ENCODE measurements around the gene GPR180. TPM values are rescaled to one million over a fixed set of nuclear protein-coding genes. Genes with fewer than 3 reads are reported as not detected.

Gene GPR180
- 1 to 10 TPM; 6.6 to 6.9 TPM for total RNA-seq
- polyA plus RNA-seq, result 1.9 TPM

DNA sequence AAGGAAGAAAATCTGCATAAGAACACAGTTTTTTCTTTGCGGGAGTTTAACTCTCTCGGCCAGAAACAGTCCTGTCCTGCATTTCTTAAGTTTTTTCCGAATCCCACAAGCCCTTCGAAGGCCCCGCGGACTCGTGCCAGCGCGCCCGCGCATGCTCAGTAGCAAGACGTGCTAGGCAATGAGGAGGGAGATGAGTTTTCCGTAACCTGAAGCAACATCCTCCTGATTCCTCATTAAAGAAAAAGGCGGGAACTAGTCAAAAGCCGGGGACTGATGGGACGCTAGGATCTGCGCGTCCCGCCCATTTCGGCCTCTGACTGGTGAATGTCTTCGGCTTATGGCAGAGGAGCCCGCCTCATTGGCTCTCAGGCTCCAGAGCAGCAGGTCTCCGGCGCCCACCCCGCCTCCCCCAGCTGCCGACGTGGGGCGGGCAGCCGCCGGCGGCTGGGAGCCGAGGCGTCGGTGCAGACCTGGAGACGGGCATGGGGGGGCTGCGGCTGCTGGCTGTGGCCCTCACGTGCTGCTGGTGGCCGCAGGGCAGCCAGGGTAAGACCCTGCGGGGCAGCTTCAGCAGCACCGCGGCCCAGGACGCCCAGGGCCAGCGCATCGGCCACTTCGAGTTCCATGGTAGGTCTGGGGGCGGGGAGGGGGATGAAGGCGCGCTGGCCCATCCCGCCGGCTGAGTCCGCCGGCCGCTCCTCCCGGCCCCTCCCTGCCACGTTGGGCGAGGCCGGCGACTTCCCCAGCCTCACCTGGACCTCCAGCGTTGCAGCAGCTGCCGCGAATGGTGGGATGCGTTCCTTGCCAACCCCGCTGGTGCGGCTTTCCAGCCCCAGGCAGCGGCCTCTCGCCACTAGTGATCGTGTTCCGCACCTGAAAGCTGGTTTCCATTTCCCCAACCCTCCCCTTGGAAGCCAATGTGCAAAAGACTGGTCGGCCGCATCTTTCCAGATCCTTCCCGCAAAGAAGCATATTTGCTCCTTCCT is at the start of gene GPR180:
Gene GPR180, plus strand, starts transcription at position 412 of the 986 bp plus-strand sequence. Its CDS starts 71 bp downstream, at position 483.
- POLR2A ChIA-PET, result interaction anchor here (0.6 to 2.1 kb wide), 2 partner anchors 52 to 147 kb away, joined by 3 to 8 read pairs; no protein-coding TSS in a partner anchor
- no peaks in the 10 kb centered on the region for H3K9me3 ChIP-seq (ENCODE audit: low read length)
- H3K27me3 ChIP-seq (ENCODE audit: insufficient read depth, low read length, poor library complexity, severe bottlenecking), result no peaks in the 10 kb centered on the region
- no peaks in the 10 kb centered on the region for H3K36me3 ChIP-seq (ENCODE audit: insufficient read depth, low read length)
- Mint-ChIP-seq H3K36me3 (peaks cover 0 to 6% (median 3%) of the 10 kb centered on the region in 3 donors), H3K27ac (peak within 1 kb of the TSS; percentile 56 to 97 (median 87)), H3K4me1 (peaks cover 22 to 34% (median 31%) of the 10 kb centered on the region in 3 donors), H3K9me3 (no peaks in the 10 kb centered on the region), H3K4me3 (peak within 1 kb of the TSS; percentile 86 to 93 (median 88)), H3K27me3 (no peaks in the 10 kb centered on the region)
- CTCF ChIA-PET, result interaction anchor here (1.0 to 1.9 kb wide), 2 partner anchors 15 to 19 kb away, joined by 3 to 8 read pairs; no protein-coding TSS in a partner anchor
- peak within 1 kb of the TSS; percentile 68 for H3K27ac ChIP-seq (ENCODE audit: low read depth, low read length)
- peak; percentile 75 to 92 (median 86) for DNase-seq
- H3K4me3 ChIP-seq (ENCODE audit: low read length), result peak within 1 kb of the TSS; percentile 60
- H3K4me1 ChIP-seq (ENCODE audit: insufficient read depth, low read length), result peaks cover 7% of the 10 kb centered on the region

DNA sequence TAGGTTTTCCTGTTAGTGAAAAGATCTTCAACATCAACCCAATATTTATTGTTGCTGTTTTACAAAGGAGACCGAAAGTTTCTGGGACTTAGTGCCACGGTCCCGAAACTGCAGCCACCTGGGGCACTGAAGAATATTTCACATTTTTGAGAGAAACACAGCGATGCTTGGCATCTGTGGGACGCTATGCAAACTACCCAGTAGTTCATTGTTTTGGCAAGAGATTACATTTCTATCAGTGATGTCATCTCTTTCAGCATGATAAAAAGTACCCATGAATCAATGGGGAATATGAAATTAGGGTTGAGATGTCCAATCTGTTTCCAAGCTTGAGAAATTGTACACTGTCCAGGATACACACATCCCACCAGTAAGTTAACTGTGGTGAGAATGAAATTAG is 49.6 kb upstream of the GPR180 start:
- peak overlapping the region in 1 of 8 donors; percentile 97 for H3K27ac Mint-ChIP-seq
- Histone ChIP-seq H3K27ac (ENCODE audit: low read depth, low read length) (no peak overlapping the region), H3K4me1 (ENCODE audit: insufficient read depth, low read length) (peaks cover 10% of the 10 kb centered on the region), H3K4me3 (ENCODE audit: low read length) (no peak overlapping the region), H3K36me3 (ENCODE audit: insufficient read depth, low read length) (no peaks in the 10 kb centered on the region), H3K9me3 (ENCODE audit: low read length) (no peaks in the 10 kb centered on the region), H3K27me3 (ENCODE audit: insufficient read depth, low read length, poor library complexity, severe bottlenecking) (no peaks in the 10 kb centered on the region)
- H3K9me3 Mint-ChIP-seq, result peaks cover 0 to 5% (median 3%) of the 10 kb centered on the region in 5 donors
- H3K27me3 Mint-ChIP-seq, result peaks cover 5 to 6% of the 10 kb centered on the region in 2 donors
- H3K36me3 Mint-ChIP-seq, result peaks cover 0 to 12% (median 1%) of the 10 kb centered on the region in 3 donors
- peak overlapping the region in 1 of 7 donors; percentile 27 for H3K4me3 Mint-ChIP-seq
- H3K4me1 Mint-ChIP-seq, result peaks cover 15 to 25% (median 23%) of the 10 kb centered on the region in 3 donors
- CTCF ChIA-PET, result interaction anchor here (1.8 kb wide), 1 partner anchor 11 kb away, joined by 5 read pairs; no protein-coding TSS in a partner anchor
- POLR2A ChIA-PET, result no interaction called here
- no peak for DNase-seq

DNA sequence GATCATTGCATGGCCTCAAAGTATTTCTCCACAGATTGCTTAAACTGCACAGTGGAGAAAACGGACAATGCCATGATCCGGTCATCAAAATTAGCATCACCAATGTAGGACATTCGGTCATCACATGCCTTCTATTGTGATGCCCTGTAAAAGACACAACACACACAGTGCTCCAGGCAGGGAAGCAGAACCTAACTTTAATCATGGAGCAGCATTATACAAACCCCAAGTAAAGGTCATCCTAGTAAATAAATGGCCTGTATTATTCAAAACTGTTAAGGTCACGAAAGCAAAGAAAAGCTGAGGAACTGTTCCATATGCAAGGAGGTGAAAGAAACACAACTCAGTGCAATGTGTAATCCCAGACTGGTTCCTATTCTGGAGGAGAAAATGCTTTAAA is 47.9 kb upstream of the GPR180 start:
- Mint-ChIP-seq H3K27ac (no peak overlapping the region), H3K4me1 (peaks cover 9 to 18% (median 17%) of the 10 kb centered on the region in 3 donors), H3K9me3 (peaks cover 0 to 5% (median 3%) of the 10 kb centered on the region in 5 donors), H3K36me3 (peaks cover 0 to 10% (median 1%) of the 10 kb centered on the region in 3 donors), H3K4me3 (no peak overlapping the region), H3K27me3 (peaks cover 5 to 6% of the 10 kb centered on the region in 2 donors)
- H3K4me1 ChIP-seq (ENCODE audit: insufficient read depth, low read length), result peaks cover 10% of the 10 kb centered on the region
- no peak for DNase-seq
- ChIA-PET CTCF (no interaction called here), POLR2A (no interaction called here)
- H3K27ac ChIP-seq (ENCODE audit: low read depth, low read length), result no peak overlapping the region
- no peak overlapping the region for H3K4me3 ChIP-seq (ENCODE audit: low read length)
- H3K9me3 ChIP-seq (ENCODE audit: low read length), result no peaks in the 10 kb centered on the region
- no peaks in the 10 kb centered on the region for H3K36me3 ChIP-seq (ENCODE audit: insufficient read depth, low read length)
- no peaks in the 10 kb centered on the region for H3K27me3 ChIP-seq (ENCODE audit: insufficient read depth, low read length, poor library complexity, severe bottlenecking)

DNA sequence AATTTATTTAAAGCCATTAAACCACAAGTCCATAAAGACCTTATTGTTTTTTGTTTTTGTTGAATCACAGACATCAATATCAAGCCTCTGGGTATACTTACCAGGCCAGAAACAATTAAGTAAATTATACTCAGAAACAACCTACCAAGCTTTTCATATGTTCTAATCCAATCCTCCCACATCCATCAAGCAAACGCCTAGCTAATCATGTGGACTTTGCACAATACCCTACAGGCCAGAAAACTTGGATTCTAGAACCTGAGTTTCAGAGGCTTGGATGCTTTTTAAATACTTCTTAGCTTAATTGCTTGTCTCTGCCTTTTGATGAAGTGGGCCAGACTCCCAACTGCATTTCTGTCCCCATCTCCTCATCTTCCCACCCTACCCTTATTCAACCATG is 45.6 kb upstream of the GPR180 start:
- no peak for DNase-seq
- Histone ChIP-seq H3K9me3 (ENCODE audit: low read length) (no peaks in the 10 kb centered on the region), H3K27me3 (ENCODE audit: insufficient read depth, low read length, poor library complexity, severe bottlenecking) (no peaks in the 10 kb centered on the region), H3K36me3 (ENCODE audit: insufficient read depth, low read length) (no peaks in the 10 kb centered on the region), H3K4me1 (ENCODE audit: insufficient read depth, low read length) (peaks cover 23% of the 10 kb centered on the region), H3K4me3 (ENCODE audit: low read length) (no peak overlapping the region), H3K27ac (ENCODE audit: low read depth, low read length) (no peak overlapping the region)
- CTCF ChIA-PET, result no interaction called here
- Mint-ChIP-seq H3K27me3 (no peaks in the 10 kb centered on the region), H3K4me1 (peaks cover 11 to 14% (median 13%) of the 10 kb centered on the region in 3 donors), H3K4me3 (no peak overlapping the region), H3K9me3 (no peaks in the 10 kb centered on the region), H3K27ac (no peak overlapping the region), H3K36me3 (no peaks in the 10 kb centered on the region)
- POLR2A ChIA-PET, result interaction anchor here (0.6 kb wide), 1 partner anchor 50 kb away, joined by 3 read pairs; no protein-coding TSS in a partner anchor

DNA sequence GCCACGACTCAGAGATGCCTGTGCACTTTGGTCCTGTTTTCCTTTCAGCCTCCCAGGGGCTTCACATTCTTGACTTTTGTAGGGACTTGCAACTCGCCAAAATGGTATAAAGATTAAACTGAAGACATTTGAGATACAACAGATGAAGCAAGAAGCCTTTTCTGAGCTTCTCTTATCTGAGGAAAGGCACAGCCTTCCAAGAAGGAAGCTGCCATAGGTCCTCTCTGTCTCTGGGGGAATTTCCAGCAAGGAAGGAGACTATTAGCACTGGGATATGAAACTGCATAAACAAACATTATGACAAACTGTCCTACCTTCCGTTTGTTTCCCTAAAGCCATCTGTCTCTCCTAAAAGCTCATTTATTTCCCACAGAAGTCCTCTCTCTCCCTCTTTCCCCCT is 45.0 kb upstream of the GPR180 start:
- no peaks in the 10 kb centered on the region for H3K27me3 ChIP-seq (ENCODE audit: insufficient read depth, low read length, poor library complexity, severe bottlenecking)
- POLR2A ChIA-PET, result interaction anchor here (0.6 kb wide), 1 partner anchor 49 kb away, joined by 3 read pairs; no protein-coding TSS in a partner anchor
- H3K4me1 Mint-ChIP-seq, result peaks cover 11 to 14% (median 13%) of the 10 kb centered on the region in 3 donors
- peak overlapping the region in 1 of 8 donors; percentile 51 for H3K27ac Mint-ChIP-seq
- H3K36me3 Mint-ChIP-seq, result no peaks in the 10 kb centered on the region
- no peaks in the 10 kb centered on the region for H3K27me3 Mint-ChIP-seq
- DNase-seq, result no peak
- H3K9me3 Mint-ChIP-seq, result no peaks in the 10 kb centered on the region
- CTCF ChIA-PET, result no interaction called here
- no peaks in the 10 kb centered on the region for H3K9me3 ChIP-seq (ENCODE audit: low read length)
- H3K4me1 ChIP-seq (ENCODE audit: insufficient read depth, low read length), result peaks cover 23% of the 10 kb centered on the region
- H3K4me3 Mint-ChIP-seq, result no peak overlapping the region
- H3K4me3 ChIP-seq (ENCODE audit: low read length), result no peak overlapping the region
- no peaks in the 10 kb centered on the region for H3K36me3 ChIP-seq (ENCODE audit: insufficient read depth, low read length)
- no peak overlapping the region for H3K27ac ChIP-seq (ENCODE audit: low read depth, low read length)

DNA sequence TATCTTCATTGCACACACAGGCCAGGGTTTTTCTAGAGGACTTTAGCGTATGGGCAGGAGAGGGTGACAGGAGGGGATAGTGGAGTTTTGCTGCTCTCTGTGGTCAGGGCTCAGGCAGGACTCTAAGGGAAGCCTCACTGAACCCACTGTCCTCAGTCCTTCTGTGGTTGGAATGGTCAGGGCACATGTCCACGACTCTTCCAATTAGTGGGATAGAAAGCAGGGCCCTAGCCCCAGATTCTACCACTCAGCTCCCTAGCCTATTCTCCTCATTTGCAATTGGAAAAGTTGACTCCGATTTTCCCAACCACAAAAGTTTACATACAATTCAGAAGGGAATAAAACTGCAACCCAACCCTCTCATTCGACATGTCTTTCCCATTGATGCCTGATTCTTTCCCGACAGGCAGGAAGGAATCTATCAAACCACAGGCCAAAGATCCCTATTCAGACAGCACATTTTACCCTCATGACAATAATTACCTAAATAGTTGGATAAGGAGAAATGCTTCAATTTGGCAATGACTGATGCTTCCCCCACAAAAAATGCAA is 43.9 kb upstream of the GPR180 start:
- no peaks in the 10 kb centered on the region for H3K9me3 Mint-ChIP-seq
- peaks cover 0 to 2% (median 0%) of the 10 kb centered on the region in 3 donors for H3K36me3 Mint-ChIP-seq
- H3K4me1 Mint-ChIP-seq, result peaks cover 11 to 14% (median 13%) of the 10 kb centered on the region in 3 donors
- Histone ChIP-seq H3K4me1 (ENCODE audit: insufficient read depth, low read length) (peaks cover 23% of the 10 kb centered on the region), H3K27ac (ENCODE audit: low read depth, low read length) (no peak overlapping the region), H3K4me3 (ENCODE audit: low read length) (no peak overlapping the region), H3K9me3 (ENCODE audit: low read length) (no peaks in the 10 kb centered on the region), H3K36me3 (ENCODE audit: insufficient read depth, low read length) (no peaks in the 10 kb centered on the region), H3K27me3 (ENCODE audit: insufficient read depth, low read length, poor library complexity, severe bottlenecking) (no peaks in the 10 kb centered on the region)
- H3K27me3 Mint-ChIP-seq, result no peaks in the 10 kb centered on the region
- DNase-seq, result no peak
- CTCF ChIA-PET, result no interaction called here
- POLR2A ChIA-PET, result no interaction called here
- peak overlapping the region in 1 of 8 donors; percentile 64 for H3K27ac Mint-ChIP-seq
- peak overlapping the region in 1 of 7 donors; percentile 30 for H3K4me3 Mint-ChIP-seq

DNA sequence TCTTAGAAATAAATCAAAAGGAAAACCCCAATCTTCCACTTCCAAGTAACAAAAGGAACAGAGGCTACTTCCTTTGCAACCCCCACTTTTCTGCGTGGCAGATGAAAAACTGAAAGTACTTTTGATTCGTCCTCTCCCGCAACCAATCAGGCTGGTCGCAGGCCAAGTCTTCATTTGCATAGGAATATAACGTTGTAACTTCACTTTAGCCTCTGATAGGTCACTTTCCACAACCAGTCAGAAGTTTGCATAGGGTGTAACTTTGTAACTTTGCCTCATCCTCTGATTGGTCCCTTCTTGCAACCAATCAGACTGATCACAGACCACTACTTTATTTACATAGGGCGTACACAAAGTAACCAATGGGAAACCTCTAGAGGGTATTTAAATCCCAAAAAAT is 42.9 kb upstream of the GPR180 start:
- Mint-ChIP-seq H3K36me3 (peaks cover 0 to 7% (median 0%) of the 10 kb centered on the region in 3 donors), H3K9me3 (no peaks in the 10 kb centered on the region), H3K4me1 (peaks cover 11 to 14% (median 13%) of the 10 kb centered on the region in 3 donors), H3K27ac (peak overlapping the region in 3 of 8 donors; percentile 17 to 32 (median 22)), H3K27me3 (no peaks in the 10 kb centered on the region), H3K4me3 (no peak overlapping the region)
- H3K9me3 ChIP-seq (ENCODE audit: low read length), result no peaks in the 10 kb centered on the region
- CTCF ChIA-PET, result no interaction called here
- no peak overlapping the region for H3K4me3 ChIP-seq (ENCODE audit: low read length)
- POLR2A ChIA-PET, result no interaction called here
- DNase-seq, result peak in 2 of 5 donors; percentile 9 to 46
- H3K36me3 ChIP-seq (ENCODE audit: insufficient read depth, low read length), result no peaks in the 10 kb centered on the region
- no peaks in the 10 kb centered on the region for H3K27me3 ChIP-seq (ENCODE audit: insufficient read depth, low read length, poor library complexity, severe bottlenecking)
- no peak overlapping the region for H3K27ac ChIP-seq (ENCODE audit: low read depth, low read length)
- peaks cover 23% of the 10 kb centered on the region for H3K4me1 ChIP-seq (ENCODE audit: insufficient read depth, low read length)
